ENCODE measurements around the gene APRT.

Gene APRT

GRCh38 chr16:88811769-88812512 lies at the start of gene APRT:
Gene APRT, minus strand, starts transcription at chr16:88811928. Its CDS starts 29 bp downstream, at chr16:88811899.
- DNase-seq (ENCODE audit: low read depth, low spot score): peak; percentile 88

GRCh38 chr16:88861359-88861758 lies 49.6 kb upstream of the APRT start:
- no peak for DNase-seq (ENCODE audit: low read depth, low spot score)

- no peak for DNase-seq (ENCODE audit: low read depth, low spot score)
Measured at GRCh38 chr16:88859381-88860091, 47.8 kb upstream of the APRT start.

- peak; percentile 40 for DNase-seq (ENCODE audit: low read depth, low spot score)
Measured at GRCh38 chr16:88857728-88858339, 46.1 kb upstream of the APRT start.

- peak; percentile 96 for DNase-seq (ENCODE audit: low read depth, low spot score)
Measured at GRCh38 chr16:88856828-88857727, 45.4 kb upstream of the APRT start, which contains the start of the genes GALNS and TRAPPC2L. Gene GALNS, minus strand, starts transcription at chr16:88856947. Its CDS starts 70 bp downstream, at chr16:88856877. Gene TRAPPC2L, plus strand, starts transcription at chr16:88857127. Its CDS starts 24 bp downstream, at chr16:88857151.

GRCh38 chr16:88856122-88856827 lies 44.5 kb upstream of the APRT start:
- no peak for DNase-seq (ENCODE audit: low read depth, low spot score)

GRCh38 chr16:88855736-88856121 lies 44.0 kb upstream of the APRT start:
- no peak for DNase-seq (ENCODE audit: low read depth, low spot score)

- DNase-seq (ENCODE audit: low read depth, low spot score): no peak
Measured at GRCh38 chr16:88855176-88855575, 43.4 kb upstream of the APRT start.

- DNase-seq (ENCODE audit: low read depth, low spot score): no peak
Measured at GRCh38 chr16:88854306-88855111, 42.8 kb upstream of the APRT start.

GRCh38 chr16:88853325-88853941 lies 41.7 kb upstream of the APRT start:
- DNase-seq (ENCODE audit: low read depth, low spot score): no peak

- DNase-seq (ENCODE audit: low read depth, low spot score): no peak
Measured at GRCh38 chr16:88851616-88852015, 39.9 kb upstream of the APRT start.

GRCh38 chr16:88850531-88851199 lies 38.9 kb upstream of the APRT start:
- DNase-seq (ENCODE audit: low read depth, low spot score): no peak

- DNase-seq (ENCODE audit: low read depth, low spot score): no peak
Measured at GRCh38 chr16:88848557-88848956, 36.8 kb upstream of the APRT start.

- no peak for DNase-seq (ENCODE audit: low read depth, low spot score)
Measured at GRCh38 chr16:88847654-88848053, 35.9 kb upstream of the APRT start.

- DNase-seq (ENCODE audit: low read depth, low spot score): no peak
Measured at GRCh38 chr16:88846088-88846487, 34.4 kb upstream of the APRT start.

GRCh38 chr16:88844419-88845036 lies 32.8 kb upstream of the APRT start:
- DNase-seq (ENCODE audit: low read depth, low spot score): no peak

GRCh38 chr16:88843256-88843655 lies 31.5 kb upstream of the APRT start:
- no peak for DNase-seq (ENCODE audit: low read depth, low spot score)

- DNase-seq (ENCODE audit: low read depth, low spot score): no peak
Measured at GRCh38 chr16:88842806-88843205, 31.1 kb upstream of the APRT start.
